ENCODE measurements around the gene PTPRN2. TPM values are rescaled to one million over a fixed set of nuclear protein-coding genes. Genes with fewer than 3 reads are reported as not detected.

Gene PTPRN2
- total and polyA plus RNA-seq, 2 of the 8 experiments (the other 6 are each of a cell fraction or from before 2014, with no cell fraction given): 2.6 to 4.5 TPM

DNA sequence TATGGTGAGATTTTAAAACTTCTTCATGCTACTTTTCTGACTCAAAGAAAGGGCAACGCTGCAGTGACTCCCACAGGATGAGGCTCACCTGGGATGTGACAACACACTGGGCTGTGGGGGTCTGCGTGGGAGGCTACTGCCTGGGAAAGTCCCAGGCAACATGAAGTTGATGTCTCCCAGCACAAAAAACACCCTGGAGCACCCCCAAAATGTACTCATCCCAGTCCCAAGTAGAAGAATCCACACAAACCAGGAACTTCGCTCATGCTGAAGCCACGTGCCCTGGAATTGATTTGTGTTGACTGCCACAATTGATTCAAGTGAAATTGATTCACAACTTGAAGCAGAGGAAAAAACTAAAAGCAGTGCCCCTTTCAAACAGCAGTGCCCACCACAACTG is 24.9 kb upstream of the PTPRN2 start (continued):
- no peak for TF ChIP-seq SIX5 (IDR thresholded peaks at IDR 0.05; ENCODE audit: low read depth, low read length)
- TF ChIP-seq HDAC2 (IDR thresholded peaks at IDR 0.05; ENCODE audit: borderline replicate concordance in 1 of 2, low read depth in 2 of 2, low read length in 2 of 2): no peak
- TF ChIP-seq MAFK (IDR thresholded peaks at IDR 0.05; ENCODE audit: low read depth, low read length): no peak

Measured in H1 (cell line).